HTERT RPE-1 (cell line): ENCODE results near the gene FAM171A2.
"Not testable (repeated sequence)": the region's sequence is repeated elsewhere in the genome, so short reads cannot be mapped to it uniquely, and the experiment has no call there.

ENCODE experiments used
- in situ Hi-C: fragments of 300-500 bp; cut with MboI; formaldehyde crosslinking; loops from 4 replicates; pipeline ENCODE4 v1.14.3; 2020; ENCODE audit warnings: low sequenced_read_pairs

The FAM171A2 gene

DNA sequence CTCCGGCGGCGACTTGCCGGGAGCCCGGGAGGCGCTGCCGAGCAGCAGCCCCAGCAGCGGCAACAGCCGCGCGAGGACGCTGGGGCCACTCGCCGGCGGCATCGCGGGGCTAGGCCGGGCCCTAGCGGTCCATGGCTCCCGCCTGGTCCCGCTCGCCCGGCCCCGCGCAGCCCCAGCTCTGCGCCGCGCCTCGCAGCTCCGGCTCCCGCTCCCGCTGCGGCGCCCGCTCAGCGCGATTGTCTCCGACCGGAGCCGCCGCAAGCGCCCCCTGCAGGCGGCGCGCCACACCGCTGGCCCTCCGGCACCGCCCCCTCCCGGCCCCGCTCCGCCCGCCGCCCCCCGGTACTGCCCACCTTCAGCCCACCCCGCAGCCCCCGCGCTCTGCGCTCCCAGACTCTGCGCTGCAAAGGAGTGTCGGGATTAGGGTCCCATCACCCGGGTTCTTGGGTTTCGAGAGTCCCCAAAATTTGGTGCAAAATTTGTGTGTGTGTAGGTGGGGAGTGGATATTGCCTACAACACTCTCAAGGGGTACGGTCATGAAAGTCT is at the start of gene FAM171A2:
Gene FAM171A2, minus strand, starts transcription at position 241 of the 547 bp plus-strand sequence. Its CDS starts 139 bp downstream, at position 102.
- in situ Hi-C loops, result no loop called here

DNA sequence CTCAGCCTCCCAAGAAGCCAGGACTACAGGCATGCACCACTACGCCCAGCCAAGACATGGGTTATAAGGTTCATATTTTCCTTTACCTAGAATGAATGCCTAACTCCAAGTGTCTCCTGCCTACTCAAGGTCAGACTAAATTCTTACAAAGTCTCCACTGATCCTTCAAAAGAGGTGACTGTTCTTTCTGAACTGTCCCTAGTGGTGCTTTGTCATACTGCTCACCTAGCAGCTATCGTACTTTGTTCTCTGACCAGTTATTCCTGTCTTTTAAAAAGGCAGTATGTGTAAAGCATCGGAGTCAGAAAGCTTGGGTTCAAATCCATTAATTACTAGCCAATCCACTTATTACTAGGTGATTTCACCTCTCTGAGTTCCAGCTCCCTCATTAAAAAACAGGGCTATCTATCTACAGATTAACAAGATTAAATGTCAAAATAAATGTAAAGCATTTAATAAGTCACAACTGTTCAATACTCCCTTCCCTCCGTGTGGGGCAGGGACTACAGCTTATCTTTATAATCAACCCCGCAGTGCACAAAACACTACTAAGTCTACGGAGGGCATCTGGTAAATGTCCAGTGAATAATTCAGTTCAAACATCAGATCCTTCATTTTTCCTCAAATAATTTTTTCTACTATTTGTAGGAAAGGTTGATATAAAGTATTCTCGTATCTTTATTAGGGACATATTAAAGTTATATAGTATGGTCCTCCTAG is 45.8 kb upstream of the FAM171A2 start:
- in situ Hi-C loops, result no loop called here

DNA sequence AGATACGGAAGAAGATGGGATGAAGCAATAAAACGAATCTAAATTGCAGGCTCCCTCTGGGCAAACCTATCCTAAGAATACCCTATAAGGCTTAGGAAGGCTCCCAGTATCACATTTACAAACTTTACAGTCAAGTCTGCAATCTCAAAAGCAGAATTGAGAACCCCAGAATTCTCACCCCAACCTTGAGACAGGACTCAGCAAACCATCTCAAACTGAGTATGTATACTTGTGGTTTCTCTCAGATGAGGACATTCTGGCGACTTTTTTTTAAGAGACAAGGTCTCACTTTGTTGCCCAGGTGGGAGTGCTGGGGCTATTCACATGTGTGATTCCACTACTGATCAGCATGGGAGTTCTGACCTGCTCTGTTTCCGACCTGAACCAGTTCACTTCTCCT is 45.1 kb upstream of the FAM171A2 start:
- in situ Hi-C loops, result no loop called here

DNA sequence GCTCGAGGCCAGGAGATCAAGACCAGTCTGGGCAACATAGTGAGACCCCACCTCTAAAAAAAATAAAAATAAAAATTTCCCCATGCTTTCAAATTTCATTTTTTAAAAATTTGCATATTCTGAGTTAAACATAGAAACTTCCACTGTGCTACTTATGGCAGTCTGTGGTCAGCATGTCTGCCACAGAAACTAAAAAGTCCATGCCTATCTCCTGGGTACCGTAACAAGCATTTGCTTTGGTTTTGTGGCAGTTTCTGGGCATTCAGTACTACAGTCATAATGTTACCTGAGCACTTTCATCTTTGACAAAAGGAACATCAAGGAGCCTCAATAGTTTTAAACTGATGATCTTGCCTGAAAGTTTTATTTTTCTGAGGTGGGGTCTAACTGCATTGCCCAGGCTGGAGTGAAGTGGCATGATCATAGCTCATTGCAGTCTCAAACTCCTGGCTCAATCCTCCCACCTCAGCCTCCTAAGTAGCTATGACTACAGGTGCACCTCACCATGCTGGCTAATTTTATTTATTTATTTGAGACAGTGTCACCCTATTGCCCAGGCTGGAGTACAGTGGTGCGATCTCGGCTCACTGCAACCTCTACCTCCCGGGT is 39.0 kb upstream of the FAM171A2 start:
- in situ Hi-C loops, result no loop called here

DNA sequence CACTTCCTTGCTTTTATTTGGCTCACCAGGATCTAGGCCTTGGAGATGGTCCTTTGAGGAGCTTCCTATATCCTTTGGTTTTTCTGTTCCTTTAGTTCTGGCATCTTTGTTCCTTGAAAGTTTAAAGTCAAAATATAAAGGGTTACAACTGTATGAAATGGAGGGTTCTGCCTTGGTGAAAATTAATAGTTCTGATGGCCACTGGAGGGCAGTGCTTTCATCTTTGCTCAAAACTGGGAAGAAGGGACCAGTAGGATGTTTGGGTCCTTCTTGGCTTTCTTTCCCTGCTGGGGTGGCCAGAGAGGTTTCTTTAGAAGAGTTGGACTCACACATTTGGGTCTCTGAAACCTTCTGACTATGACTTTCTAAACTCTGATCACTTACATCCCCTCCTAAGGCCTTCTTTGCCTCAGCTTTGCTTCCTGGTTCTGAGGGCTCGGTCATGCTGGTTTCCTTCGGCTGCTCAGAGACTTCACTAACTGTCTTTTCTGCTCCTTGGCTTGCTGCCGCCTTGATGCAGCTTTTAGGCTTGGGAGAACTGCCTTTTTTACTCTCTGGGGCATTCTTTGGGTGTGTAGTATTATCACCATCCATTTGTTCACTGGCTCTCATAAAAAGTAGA is 36.7 kb upstream of the FAM171A2 start:
- in situ Hi-C loops, result no loop called here

DNA sequence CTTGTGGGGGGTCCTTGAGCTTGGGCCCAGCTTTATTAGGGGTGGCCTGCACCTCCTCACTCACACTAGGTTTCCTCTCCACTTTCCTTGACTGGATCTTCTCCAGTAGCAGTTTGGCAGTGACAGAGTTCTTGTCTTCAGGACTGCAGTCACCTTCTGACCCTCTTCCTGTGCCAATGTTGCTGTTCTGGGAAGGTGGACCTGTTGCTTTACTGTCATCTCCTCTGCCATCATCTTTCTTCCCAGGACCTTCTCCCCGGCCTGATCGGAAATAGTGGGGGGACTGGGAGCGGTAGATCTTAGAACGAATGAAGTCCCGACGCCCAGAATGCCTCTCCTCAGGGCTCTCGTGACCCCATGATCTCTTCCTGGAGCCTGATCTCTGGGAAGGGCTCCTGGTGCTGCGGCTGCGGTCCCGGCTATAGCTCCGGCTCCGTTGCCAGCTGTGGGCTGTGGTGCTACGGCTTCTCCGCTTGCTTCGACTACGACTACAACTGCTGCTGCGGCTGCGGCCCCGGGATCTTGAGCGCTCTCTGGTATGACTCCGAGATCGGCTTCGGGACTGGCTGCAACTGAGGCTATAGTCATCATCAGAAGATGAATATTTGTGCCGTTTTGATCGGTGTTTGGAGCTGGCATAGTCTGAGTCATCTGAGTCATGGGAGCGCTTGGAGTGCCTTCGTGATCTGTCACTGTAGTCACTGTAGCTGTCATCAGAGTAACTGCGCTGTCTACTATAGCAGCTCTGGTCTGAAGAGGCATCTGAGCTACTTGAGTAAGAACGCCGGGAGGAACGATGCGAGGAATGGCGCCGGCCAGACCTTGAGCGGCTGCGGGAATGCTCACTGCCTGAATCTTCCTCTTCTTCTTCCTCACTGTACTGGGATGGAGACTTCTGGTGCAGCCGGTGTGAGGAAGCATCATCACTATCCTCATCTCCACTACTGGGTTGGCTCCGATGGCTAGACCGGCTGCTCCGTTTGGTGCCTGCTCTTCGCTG is 35.3 kb upstream of the FAM171A2 start:
- in situ Hi-C loops, result no loop called here

DNA sequence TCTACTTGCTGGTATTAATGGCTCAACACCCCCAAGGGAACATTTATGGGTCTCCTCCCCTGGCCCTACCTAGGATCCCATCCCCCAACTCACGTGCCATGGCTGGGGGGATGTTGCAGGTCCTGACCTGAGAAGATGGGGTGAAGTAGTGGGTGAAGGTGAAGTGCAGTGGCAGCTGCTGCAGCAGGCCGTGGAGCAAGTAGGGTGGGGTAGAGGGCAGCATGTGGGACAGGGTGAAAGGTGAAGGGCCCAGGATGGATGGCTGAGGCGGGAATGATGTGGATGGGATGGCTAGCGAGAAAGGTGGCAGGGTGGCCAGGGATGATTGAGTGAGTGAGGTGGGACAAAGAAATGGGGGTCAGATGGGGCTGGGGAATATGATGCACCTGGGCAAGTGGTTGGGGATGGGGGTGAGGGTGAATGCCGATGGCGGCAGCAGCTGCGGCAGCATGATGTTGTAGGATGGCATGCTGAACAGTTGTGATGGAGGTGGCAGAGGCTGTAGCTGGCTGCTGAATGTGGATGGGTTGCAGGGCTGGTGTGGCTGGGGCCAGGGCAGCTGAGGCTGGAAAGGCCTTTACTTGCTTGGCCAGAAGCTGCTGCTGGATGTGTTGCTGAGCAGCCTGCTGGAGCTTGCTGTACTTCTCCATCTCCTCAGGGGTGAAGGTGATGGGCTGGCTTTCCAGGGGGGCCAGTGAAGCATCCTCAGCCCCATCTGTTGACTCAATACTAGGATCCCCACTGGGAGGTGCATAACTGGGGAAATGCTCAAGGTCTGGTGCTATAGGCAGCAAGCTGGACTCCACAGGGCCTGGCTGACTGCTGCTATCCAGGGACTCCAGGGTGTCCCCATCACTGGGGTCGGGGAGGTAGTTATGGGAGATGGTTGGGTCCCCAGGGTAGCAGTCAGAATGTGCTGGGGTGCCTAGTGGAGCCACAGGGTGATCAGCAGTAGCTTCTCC is 34.1 kb upstream of the FAM171A2 start:
- in situ Hi-C loops, result no loop called here

DNA sequence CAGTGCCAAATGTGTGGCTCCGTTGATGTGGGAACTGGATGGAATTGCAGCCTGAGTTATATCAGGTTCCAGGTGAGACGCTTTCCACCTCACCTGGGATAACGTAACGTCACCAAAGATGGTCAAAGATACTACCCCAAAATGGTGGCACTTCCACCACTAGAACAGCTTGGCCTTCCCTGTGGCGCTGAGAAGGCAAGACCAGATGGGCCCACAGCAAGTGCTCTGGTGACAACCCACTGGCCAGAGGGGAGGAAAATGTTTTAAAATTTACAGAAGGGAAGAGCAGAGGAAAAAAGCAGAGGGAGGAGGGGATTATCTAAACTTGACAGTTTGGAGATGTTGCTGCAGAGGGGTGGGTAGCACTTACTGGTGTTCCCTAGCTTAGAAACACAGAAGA is 33.3 kb upstream of the FAM171A2 start:
- in situ Hi-C loops, result no loop called here

DNA sequence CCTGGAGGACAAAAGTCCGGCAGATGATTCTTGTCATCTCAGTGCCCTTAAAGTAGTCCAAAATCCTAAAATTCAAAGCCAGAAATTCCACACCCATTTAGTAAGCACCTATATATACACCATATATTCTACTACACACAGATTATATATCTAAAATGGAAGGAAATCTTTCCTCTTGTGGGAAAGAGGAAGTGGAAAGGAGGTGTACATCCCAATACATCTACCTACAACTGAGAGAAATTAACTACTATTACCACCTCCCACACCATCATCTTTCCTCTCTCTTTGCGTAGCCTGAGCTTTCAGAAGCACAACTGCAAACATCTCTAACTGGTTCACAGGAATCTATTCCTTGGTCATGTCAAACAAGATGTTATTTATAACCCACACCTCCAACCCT is 31.2 kb upstream of the FAM171A2 start:
- in situ Hi-C loops, result no loop called here

DNA sequence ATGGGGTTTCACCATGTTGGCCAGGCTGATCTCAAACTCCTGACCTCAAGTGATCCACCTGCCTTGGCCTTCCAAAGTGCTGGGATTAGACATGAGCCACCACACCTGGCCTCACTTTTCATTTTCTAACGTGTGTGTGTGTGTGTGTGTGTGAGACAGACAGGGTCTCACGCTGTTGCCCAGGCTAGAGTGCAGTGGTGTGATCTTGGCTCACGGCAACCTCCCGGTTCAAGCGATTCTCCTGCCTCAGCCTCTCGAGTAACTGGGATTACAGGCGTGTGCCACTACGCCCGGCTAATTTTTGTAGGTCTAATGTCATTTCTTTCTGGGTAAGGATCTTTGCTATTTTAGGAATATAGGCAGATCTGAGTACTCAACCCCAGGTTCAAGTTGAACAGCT is 30.5 kb upstream of the FAM171A2 start:
- in situ Hi-C loops, result not testable (repeated sequence)

DNA sequence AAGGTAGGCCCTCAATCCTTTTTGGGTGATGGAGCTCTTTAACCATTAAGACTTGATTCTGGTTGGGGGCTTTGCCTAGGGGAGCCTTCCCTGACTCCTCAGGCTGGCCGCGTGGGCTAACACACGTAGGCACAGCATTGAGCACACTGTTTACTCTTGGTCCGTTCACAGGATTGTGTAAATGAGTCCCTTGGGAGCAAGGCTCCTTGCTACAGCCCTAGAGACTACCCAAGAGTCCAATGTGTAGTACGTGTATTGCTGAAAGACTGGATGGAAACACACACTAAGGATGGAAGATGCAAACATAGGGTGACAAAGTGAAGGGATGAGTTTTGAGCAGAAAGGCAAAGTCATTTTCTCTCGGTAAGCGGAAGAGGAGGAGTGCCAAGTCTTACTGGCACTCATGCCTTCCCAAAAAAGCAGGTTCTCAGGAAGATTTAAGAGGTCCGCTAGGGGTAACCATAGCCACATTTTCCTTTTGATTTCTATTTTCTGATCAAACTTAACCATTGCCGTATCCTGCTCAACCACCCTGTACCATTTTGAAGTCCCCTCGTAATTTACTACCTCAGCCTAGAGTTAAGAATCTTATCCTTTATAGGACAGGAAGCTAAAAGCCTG is 26.7 kb upstream of the FAM171A2 start:
- in situ Hi-C loops, result no loop called here

DNA sequence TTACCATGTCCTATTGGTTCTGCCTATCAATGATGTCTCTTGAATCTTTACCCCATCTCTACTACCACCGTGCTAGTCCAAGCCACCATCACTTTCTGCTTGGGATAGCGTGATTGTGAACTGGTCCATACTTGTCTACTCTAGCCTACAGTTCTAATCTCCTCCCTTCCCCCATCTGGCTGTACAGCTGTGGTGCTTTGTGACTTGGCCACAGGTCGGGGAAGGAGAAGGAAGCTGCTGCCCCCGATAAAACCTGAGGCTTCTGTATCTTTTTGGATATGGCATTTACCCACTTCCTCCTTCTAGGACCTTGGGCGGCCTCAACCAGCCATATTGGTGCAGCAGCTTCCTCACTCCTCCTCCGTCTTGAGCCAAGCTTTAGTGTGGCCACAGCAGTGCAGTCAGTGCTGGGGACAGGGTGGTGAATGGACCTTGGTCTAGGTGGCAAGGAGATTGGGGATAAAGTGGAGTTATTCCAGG is 26.1 kb upstream of the FAM171A2 start:
- in situ Hi-C loops, result no loop called here

DNA sequence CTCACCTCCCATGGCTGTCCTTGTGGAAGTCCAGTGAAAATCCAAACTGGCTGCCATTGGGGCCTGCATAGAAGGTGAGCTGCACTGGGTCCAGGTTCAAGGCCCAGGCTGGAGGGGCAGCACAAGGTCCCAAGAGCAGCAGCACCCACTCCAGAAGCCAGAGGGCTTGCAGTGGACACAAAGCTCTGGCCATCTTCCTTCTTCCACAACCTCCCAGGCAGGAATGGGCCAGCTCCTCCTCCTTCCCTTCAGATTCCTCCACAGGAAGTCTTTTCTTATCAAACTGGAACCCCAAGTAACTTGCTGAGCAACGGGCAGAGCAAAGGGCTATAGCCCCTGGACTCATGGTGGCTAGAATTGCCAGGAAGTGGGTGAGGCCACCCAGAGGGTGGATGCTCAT is 25.6 kb upstream of the FAM171A2 start, which contains the start of gene ITGA2B:
Gene ITGA2B, minus strand, starts transcription at position 369 of the 400 bp plus-strand sequence. Its CDS starts 176 bp downstream, at position 193.
- in situ Hi-C loops, result no loop called here

DNA sequence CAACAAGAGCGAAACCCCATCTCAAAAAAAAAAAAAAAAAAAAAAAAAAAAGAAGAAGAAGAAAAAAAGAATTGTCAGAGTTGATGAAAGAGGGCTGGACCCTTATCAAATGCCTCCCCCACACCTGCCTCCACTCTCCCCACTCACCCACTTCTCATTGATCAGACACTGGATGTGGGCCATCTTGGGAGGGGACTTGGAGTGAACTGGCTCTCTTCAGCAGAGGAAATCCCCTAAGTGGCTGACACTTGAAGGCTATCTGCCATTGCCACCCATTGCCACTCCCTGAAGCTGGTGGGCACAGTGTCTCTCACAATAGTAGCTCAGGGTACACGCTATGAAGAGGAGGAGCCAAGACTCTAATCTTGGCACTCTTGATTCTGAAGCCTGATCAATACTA is 24.2 kb upstream of the FAM171A2 start:
- in situ Hi-C loops, result no loop called here

DNA sequence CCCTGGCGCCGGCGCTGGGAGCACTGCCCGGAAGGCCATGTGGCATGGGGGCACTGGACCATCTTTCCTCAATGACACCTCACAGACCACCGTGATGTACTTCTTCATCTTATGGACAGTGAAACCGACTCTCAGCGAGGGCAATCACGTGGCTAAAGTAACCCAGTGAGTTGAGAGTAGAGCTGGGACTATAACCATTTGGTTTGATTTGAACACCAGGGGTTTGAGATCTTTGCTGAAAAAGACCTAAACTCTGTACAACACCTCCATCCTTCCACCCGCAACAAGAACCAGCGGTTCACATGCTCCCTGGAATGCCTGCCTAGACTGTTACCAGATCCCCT is 22.5 kb upstream of the FAM171A2 start:
- in situ Hi-C loops, result no loop called here

DNA sequence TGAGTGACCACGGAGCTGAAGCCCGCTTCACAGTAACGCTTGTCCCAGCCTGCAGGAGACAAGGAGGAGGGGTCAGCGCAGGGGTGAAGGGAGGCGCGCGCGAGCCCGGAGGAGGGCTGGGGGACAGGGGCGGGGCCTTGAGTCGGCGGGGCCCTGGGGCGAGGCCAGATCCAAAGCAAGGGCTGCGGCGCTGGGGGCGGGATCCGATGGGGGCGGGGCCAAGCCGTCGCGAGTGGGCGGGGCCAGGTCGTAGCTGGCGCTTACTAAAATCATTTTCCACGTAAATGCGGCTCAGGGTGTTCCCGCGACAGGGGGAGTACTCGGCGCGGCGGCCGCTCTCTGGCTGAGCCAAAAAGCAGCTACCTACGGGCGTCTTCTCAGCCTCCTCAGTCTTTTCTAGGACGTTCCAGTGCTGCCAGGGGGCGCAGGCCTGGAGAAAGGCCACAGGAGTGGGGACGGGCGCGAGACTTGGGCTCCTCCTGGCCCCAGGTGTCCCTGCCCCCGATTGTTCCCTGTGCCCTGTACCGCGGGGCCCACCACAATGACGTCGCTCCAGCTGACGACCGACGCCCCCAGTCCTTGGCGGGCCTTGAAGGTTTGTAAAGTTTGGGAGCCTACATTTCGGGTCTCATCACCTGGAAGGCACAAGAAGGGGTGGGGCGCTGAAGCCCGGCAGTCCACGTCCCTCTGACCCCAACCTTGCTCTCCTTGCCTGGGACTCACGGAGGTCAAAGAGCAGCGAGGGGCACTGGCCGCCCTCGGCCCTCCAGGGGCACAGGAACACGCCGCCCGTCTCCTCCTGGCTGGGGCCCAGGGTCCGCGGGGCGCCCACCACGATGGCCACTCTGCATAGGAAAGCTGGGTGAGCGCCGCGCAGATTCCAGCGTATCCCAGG is 21.9 kb upstream of the FAM171A2 start:
- in situ Hi-C loops, result no loop called here

DNA sequence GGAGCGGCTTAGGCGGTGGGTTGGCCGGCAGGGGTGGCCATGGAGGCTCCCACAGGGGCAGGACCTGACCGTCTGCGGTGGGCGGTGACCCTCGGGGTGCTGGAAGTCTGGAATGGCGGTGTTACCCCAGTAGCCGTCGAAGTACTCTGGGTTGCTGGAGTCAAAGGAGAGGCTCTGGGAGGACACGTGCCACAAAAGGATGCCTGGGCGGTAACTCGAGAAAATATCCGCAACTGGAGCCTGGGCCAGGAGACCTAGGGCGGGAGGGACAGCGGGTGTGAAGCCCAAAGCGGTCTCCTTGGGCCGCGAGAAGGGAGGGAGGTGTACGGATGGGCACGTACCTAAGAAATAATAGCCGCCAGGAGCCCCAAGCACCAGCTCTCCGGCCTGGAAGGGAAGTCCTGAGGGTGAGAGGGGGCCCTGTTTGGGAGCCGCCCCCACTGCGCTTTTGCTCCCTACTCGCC is 21.2 kb upstream of the FAM171A2 start:
- in situ Hi-C loops, result no loop called here

DNA sequence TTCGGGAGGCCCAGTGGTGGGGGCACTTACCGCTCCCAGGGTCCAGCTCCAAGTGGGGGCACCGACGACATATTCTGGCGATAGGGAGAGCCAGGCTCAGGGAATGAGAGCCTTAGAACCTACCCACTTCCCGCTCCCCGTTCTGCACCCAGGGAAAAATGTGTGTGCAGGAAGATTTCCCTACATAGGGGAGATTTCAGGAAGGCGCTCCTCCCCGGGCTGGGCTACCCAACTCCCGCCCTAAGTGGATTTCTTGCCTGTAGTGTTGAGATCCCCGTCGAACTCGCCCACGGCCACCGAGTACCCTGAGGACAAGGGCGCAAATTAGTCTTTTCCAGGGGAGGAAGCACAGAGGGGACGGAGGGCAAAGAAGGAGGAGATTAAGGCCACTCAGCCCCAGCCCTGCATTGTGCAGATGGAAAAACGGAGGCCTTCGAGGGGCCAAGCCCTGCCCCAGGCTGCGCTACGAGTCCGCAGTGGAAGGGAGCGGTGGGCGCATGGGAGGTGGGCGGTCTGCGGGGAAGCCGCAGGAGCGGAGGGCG is 20.7 kb upstream of the FAM171A2 start:
- in situ Hi-C loops, result no loop called here
